Vagina (tissue), 2 donors: Measurements from ENCODE around the gene GRIK4.

Experiments
- CTCF ChIP-seq, 3 experiments: fragments of 450-650 bp in 2 of 3; fragments of 200-600 bp in 1 of 3; sonication (generic) in 1 of 3; IDR thresholded peaks; one replicate each; pipeline ENCODE4 v1.5.1; 2017 to 2019; ENCODE audit warnings: antibody characterized with exemption in 3 of 3, mild to moderate bottlenecking in 2 of 3, moderate library complexity in 2 of 3
- POLR2A ChIP-seq, 2 donors: fragments of 450-650 bp; IDR thresholded peaks; one replicate each; pipeline ENCODE4 v1.6.1; 2017; ENCODE audit warnings: antibody characterized with exemption in 2 of 2, mild to moderate bottlenecking in 2 of 2, moderate library complexity in 2 of 2
- POLR2AphosphoS5 ChIP-seq, 2 donors: sonication (generic); formaldehyde crosslinking; IDR thresholded peaks; one replicate each; pipeline ENCODE4 v1.9.0; 2017; ENCODE audit warnings: antibody characterized with exemption in 2 of 2, mild to moderate bottlenecking in 2 of 2, low read depth in 1 of 2; ENCODE audit not compliant: insufficient read depth in 1 of 2

DNA sequence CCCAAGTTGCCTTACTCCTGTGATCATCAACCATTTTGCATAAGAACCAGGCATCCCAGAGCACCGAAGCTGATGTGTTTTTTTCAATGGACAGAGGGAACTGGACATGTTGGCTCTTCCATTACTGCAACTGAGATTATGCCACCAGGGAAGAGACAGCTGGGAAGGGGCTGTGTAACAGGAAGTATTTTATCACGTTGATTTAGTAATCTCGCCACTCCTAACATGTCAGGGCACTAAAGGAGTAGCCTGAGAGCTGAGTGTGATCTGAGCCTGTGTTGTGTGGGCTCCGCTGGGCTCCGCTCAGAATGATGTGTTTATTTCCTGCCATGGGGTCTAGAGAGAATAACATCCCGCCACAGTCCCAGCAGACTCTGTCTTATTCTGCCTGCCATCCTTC, 165.4 kb downstream of the GRIK4 start:
- TF ChIP-seq CTCF (IDR thresholded peaks at IDR 0.05) = no peak
- TF ChIP-seq POLR2AphosphoS5 (IDR thresholded peaks at IDR 0.05; ENCODE audit: insufficient read depth in 1 of 2, low read depth in 1 of 2) = no peak
- no peak for TF ChIP-seq POLR2A (IDR thresholded peaks at IDR 0.05)
